Neutrophil (primary cell): Measurements from ENCODE around the gene TBX5.

Experiments used
- H3K27ac ChIP-seq: fragments of 200-600 bp; sonication (generic); 2 replicates; pipeline ENCODE4 v1.5.1; 2016; ENCODE audit warnings: mild to moderate bottlenecking, moderate library complexity
- H3K27me3 ChIP-seq: fragments of 200-600 bp; sonication (generic); 2 replicates; pipeline ENCODE4 v1.6.0; 2016; ENCODE audit warnings: mild to moderate bottlenecking
- H3K36me3 ChIP-seq: fragments of 200-600 bp; sonication (generic); 2 replicates; pipeline ENCODE4 v1.5.1; 2017
- H3K4me1 ChIP-seq, 2 experiments: fragments of 200-600 bp in 1 of 2; sonication (generic) in 1 of 2; 1 replicate in 1 of 2; 2 replicates in 1 of 2; pipeline versions ENCODE4 v1.5.1 to v1.6.1; 2013 to 2016; ENCODE audit warnings: low read depth in 1 of 2, low read length in 1 of 2, mild to moderate bottlenecking in 1 of 2, moderate library complexity in 1 of 2; ENCODE audit not compliant: control insufficient read depth in 1 of 2, insufficient read depth in 1 of 2
- H3K4me3 ChIP-seq, 2 experiments: fragments of 200-600 bp in 1 of 2; sonication (generic) in 1 of 2; 1 replicate in 1 of 2; 2 replicates in 1 of 2; pipeline ENCODE4 v1.5.1; 2013 to 2016; ENCODE audit warnings: low read depth in 1 of 2, low read length in 1 of 2, mild to moderate bottlenecking in 1 of 2, moderate library complexity in 1 of 2
- H3K9me3 ChIP-seq: fragments of 200-600 bp; sonication (generic); 2 replicates; pipeline ENCODE4 v1.5.1; 2016
- CTCF ChIP-seq: fragments of 200-600 bp; sonication (generic); IDR thresholded peaks from 2 replicates; pipeline ENCODE4 v1.5.1; 2016; ENCODE audit warnings: antibody characterized with exemption

The TBX5 gene

GRCh38 chr12:114415525-114415868 lies 9.6 kb upstream of the TBX5 start:
- no peak for TF ChIP-seq CTCF
- H3K27me3 ChIP-seq, result peaks cover 95% of the 10 kb centered on the region

GRCh38 chr12:114414866-114415524 lies 9.1 kb upstream of the TBX5 start:
- no peak for TF ChIP-seq CTCF
- Histone ChIP-seq H3K27me3 (peaks cover 100% of the 10 kb centered on the region), H3K4me1 (no peaks in the 10 kb centered on the region), H3K9me3 (no peaks in the 10 kb centered on the region), H3K36me3 (no peaks in the 10 kb centered on the region), H3K4me3 (no peak overlapping the region), H3K27ac (no peak overlapping the region)

More at GRCh38 chr12:114415525-114415868, 9.6 kb upstream of the TBX5 start:
- no peaks in the 10 kb centered on the region for H3K36me3 ChIP-seq
- H3K27ac ChIP-seq, result no peak overlapping the region
- no peak overlapping the region for H3K4me3 ChIP-seq
- no peaks in the 10 kb centered on the region for H3K4me1 ChIP-seq
- no peaks in the 10 kb centered on the region for H3K9me3 ChIP-seq

- Histone ChIP-seq H3K27ac (no peak overlapping the region), H3K27me3 (peaks cover 100% of the 10 kb centered on the region), H3K4me1 (no peaks in the 10 kb centered on the region)
These were observed 8.3 kb upstream of the TBX5 start for GRCh38 chr12:114414031-114414865.

GRCh38 chr12:114412825-114413749 lies 7.1 kb upstream of the TBX5 start:
- TF ChIP-seq CTCF, result no peak
- H3K4me3 ChIP-seq, result no peak overlapping the region

More at GRCh38 chr12:114414031-114414865, 8.3 kb upstream of the TBX5 start:
- H3K9me3 ChIP-seq, result no peaks in the 10 kb centered on the region
- no peak overlapping the region for H3K4me3 ChIP-seq
- no peaks in the 10 kb centered on the region for H3K36me3 ChIP-seq
- no peak for TF ChIP-seq CTCF

GRCh38 chr12:114412307-114412706 lies 6.4 kb upstream of the TBX5 start:
- Histone ChIP-seq H3K27ac (no peak overlapping the region), H3K4me1 (no peaks in the 10 kb centered on the region), H3K4me3 (no peak overlapping the region), H3K27me3 (peaks cover 100% of the 10 kb centered on the region), H3K36me3 (no peaks in the 10 kb centered on the region), H3K9me3 (no peaks in the 10 kb centered on the region)
- TF ChIP-seq CTCF, result no peak

More at GRCh38 chr12:114412825-114413749, 7.1 kb upstream of the TBX5 start:
- no peak overlapping the region for H3K27ac ChIP-seq
- no peaks in the 10 kb centered on the region for H3K9me3 ChIP-seq
- H3K4me1 ChIP-seq, result no peaks in the 10 kb centered on the region
- H3K27me3 ChIP-seq, result peaks cover 100% of the 10 kb centered on the region
- H3K36me3 ChIP-seq, result no peaks in the 10 kb centered on the region
